Thyroid gland (tissue), 4 donors: ENCODE data around the gene ABCB8.

Experiments
- POLR2A ChIP-seq, 2 donors: fragments of 450-650 bp; IDR thresholded peaks; one replicate each; pipeline ENCODE4 v1.6.1; 2017; ENCODE audit warnings: antibody characterized with exemption in 2 of 2, mild to moderate bottlenecking in 2 of 2, moderate library complexity in 1 of 2
- TF ChIP-seq, protein P1 (sequence below), 6 experiments: fragments of 200-600 bp in 3 of 6; fragments of 450-650 bp in 3 of 6; sonication (generic) in 3 of 6; IDR thresholded peaks; one replicate each; pipeline ENCODE4 v1.5.1; 2016 to 2019; ENCODE audit warnings: antibody characterized with exemption in 6 of 6, mild to moderate bottlenecking in 2 of 6, inconsistent platforms in 1 of 6, moderate library complexity in 1 of 6

DNA sequence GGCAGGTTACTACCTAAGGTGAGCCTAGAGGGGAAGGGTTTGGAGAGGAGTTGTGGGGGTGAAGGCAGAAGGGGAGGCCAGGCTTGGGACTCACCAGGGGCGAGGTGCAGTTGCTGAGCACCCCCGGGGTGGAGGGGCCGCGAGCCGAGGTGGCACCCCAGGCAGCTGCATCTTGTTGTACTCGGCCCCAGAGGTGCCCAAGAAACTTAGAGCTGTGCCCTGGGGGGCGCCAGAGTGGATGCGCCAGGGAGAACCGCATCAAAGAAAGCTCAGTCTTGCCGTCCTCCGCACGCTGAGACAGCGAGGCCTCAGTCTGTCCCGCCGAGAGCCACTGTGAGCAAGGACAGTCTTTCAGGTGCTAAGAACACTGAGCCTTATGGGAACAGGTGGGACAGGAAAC lies 11.3 kb upstream of the ABCB8 start:
- TF ChIP-seq, protein P1, sequence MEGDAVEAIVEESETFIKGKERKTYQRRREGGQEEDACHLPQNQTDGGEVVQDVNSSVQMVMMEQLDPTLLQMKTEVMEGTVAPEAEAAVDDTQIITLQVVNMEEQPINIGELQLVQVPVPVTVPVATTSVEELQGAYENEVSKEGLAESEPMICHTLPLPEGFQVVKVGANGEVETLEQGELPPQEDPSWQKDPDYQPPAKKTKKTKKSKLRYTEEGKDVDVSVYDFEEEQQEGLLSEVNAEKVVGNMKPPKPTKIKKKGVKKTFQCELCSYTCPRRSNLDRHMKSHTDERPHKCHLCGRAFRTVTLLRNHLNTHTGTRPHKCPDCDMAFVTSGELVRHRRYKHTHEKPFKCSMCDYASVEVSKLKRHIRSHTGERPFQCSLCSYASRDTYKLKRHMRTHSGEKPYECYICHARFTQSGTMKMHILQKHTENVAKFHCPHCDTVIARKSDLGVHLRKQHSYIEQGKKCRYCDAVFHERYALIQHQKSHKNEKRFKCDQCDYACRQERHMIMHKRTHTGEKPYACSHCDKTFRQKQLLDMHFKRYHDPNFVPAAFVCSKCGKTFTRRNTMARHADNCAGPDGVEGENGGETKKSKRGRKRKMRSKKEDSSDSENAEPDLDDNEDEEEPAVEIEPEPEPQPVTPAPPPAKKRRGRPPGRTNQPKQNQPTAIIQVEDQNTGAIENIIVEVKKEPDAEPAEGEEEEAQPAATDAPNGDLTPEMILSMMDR (IDR thresholded peaks at IDR 0.05): no peak
- TF ChIP-seq POLR2A (IDR thresholded peaks at IDR 0.05): no peak
